CD4-positive, alpha-beta T cell treated with Interleukin-1 beta for 1 hour (primary cell): ENCODE results near the gene BBX.

Experiments
- DNase-seq, 2 donors: peaks; one replicate each; pipeline ENCODE4 v3.0.0-alpha.2; 2020 to 2022

The BBX gene

DNA sequence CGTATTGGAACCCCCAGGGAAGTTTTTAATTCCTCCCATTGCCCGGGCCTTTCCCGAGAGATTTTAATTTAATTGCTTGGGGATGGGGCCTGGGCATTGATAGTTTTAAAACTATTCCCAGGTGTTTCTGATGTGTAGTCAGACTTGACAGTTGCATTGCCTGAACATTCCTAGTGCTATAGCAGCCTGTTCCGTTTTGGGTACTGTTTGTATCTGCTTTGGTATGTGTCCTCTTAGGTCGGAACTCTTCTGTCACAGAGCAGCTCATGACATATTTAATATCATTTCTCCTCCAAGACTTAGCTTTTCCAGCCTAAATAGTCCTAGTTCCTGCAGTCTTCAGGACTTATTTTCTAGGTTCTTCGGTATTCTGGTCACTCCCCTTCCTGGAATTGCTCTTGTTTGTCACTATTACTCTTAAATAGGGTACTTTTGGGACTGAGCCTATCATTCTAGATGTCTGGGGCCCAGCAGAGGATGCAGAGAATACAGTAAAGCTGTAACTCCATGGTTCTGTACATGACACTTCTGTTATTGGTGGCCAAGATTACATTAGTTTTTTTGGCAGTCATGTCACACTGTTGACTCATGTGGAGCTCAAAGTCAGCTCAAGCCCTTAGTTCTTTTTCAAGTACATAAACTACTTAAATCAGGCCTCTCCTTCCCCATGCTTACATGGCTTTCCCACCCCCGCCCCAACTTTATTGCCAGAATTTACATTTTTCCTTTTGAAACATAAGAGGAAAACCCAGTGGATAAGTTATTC is 81.5 kb downstream of the BBX start:
- DNase-seq = no peak

DNA sequence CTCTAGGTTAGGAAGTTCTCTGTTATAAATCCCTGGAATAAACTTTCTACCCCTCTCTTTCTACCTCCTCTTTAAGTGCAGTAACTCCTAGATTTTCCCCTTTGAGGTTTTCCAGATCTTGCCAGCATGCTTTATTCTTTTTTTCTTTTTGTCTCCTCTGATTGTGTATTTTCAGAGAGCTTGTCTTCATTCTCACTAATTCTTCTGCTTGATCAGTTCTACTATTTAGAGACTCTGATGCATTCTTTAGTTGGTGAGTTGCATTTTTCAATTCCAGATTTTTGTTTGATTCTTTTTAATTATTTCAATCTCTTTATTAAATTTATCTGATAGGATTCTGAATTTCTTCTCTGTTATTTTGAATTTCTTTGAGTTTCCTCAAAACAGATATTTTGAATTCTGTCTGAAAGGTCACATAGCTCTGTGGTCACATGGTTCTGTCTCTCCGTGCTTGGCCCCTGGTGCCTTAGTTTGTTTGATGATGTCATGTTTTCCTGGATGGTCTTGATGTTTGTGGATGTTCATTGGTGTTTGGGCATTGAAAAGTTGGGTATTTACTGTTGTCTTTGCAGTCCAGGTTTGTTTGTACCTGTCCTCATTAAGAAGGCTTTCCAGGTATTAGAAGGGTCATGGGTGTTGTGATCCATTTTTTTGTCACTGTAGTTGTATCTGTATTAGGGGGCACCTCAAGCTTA is 89.2 kb downstream of the BBX start:
- DNase-seq = no peak

DNA sequence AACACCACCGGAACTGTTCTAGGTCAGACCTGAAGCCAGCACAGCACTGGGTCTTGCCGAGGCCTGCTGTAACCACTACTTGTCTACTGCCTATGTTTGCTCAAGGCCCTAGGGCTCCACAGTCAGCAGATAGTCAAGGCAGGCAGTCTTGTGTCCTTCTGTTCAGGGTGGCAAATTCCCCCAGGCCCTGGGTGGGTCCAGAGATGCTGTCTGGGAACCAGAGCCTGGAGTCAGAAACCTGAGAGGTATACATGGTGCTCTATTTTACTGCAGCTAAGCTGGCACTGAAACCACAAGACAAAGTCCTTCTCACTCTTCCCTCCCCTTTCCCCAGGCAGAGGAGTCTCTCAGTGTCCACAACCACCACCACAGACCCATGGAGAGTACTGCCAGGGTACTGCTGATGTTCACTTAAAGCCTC is 89.9 kb downstream of the BBX start:
- no peak for DNase-seq

DNA sequence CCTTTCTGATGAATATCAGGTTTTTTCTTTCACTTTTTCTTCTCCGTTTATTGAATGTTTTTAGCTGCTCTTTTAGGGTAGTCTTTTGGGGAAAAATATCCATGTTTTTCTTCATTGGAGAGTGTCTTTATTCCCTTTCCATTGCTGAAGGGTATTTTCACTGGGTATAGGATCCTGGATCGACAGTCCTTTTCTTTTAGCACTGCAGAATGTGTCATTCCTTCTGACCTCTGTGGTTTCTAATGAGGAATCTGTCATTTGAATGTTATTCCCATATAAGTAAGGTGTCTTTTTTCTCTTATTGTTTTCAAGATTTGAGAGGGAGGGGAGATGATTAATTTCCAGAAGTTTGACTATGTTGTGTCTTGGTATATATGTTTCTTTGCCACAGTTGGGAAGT is 96.8 kb downstream of the BBX start:
- DNase-seq = no peak

DNA sequence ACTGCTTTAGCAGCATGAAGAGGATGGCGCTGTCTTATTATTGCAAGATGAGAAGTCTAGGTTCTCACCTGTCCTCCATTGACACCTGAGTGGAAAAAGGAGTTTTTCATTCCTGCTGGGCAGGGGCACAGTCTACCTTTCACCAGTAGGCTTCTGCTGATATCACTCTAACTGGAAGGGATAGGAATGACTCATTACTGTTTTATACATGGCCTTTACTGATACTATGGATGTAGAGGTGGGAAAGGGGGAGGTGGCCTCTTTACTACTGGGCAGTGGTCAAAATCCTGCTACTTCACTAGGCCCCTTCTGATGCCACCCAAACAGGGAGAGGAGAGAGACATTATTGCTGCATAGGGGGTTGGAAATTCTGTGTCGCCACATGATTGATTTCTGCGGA is 97.8 kb downstream of the BBX start:
- no peak for DNase-seq

GRCh38 chr3:107621465-107621864 is 98.7 kb downstream of the BBX start:
- DNase-seq = no peak

DNA sequence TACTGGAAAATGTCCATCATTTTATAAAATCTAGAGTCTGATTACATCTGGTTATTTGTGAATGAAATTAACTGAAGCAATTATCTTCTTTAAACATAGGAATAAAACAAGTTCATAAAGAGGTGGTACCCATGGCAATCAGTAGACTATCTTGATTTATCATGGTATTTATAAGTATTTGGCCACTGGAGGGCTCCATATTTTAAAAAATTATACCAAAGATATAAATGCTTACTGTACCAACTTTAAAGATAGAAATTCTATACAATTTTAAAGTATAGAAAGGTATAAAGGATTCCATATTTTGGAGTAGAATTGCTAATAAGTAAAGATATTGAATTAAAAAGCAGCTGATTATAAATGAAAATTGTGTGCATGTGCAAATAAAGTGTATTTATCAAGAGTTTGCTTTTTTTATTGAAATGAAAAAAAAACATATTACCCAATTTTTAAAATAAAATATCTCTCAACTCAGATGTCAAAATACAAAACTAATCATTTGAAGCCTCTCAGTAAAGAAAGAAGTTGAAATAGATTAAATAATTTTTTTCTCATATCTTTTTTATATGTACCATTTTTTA is 105.3 kb downstream of the BBX start:
- DNase-seq = no peak

DNA sequence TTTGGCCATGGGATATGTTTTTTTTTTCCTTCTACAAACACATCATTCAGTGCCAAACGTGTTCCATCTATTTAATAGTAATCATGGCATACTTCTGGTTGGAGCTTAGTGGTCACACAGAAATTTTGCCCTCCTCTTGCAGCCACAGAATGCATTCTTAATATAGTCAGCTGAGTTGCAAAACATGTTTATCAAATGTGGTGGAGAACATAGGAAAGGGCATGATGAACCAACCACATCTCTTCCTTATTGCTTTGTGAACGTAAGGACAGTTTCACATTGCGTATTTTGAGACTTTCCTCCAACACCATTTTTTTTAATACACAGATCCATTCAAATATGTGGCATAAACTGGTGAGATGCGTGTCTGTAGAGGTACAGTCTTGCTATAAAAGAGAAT is 106.8 kb downstream of the BBX start:
- no peak for DNase-seq

DNA sequence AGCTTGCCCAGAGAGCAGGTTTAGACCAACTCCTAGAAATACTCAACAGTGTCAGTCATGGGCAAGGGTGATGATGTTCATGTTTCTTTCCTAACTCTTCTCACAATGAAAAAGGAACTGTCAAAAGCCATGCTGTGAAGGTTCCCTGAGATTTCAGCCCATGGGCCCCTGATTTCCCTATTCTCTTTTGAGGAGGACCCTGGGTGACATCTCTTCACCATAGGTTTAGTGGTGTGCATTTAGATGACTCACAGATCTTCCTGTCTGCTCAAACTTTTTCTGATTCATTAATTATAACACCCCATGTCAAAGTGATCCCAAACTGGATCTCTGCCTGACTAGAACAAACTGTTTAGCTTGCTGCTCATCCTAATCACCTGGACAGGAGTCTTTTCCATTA is 108.0 kb downstream of the BBX start:
- peak in 1 of 2 donors; percentile 6 for DNase-seq

DNA sequence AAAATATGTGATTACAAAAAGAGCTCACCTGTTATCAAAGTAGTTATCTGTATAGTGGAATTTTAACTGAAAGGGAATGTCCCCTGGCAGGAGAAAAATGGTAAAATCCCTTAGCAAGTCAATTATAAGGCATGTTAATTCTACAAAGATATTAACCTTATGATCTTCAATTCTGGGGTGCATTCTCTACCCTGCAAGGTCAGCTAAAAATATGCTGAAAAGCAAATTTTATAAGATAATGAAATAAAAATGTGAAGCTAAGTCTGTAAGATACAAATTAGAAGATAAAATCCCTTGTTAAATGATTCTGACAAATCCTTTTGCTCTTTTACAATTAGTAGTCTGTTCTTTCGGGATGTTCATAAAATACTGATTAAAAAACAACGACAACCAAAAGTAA is 109.8 kb downstream of the BBX start:
- DNase-seq = no peak

DNA sequence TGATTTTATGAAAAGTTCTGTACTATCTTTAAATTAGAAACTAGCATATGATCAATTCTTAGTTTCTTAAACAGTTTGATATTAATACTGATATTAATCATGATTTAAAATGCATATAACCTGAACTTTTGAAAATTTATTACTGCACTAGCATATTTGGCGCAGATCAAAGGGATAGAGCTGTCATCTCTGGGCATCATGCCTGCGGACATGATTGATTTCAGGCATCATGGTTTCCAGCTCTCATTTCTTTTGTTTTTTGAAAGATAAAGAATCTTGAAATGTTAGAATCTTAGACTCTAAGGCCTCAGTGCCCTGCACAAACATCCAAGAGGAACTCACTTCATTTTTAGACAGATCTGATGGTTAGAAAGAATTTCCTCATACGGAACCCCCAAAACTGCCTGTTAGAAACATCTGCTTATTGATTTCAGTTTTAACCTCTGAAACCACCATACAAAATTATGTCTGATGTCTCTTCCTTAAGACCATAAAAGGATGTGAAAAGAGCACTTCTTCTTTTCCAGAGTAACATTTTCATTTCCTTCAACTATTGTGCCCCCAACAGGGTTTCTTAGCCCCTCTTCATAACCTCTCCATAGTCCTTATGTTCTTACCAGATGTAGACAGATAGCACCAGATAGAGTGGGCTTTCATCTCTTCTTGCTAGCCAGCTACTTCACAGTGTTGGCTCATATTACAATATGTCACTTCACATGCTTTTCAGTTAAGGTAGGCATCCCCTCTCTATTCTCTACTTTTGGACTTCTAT is 110.8 kb downstream of the BBX start:
- DNase-seq = no peak

DNA sequence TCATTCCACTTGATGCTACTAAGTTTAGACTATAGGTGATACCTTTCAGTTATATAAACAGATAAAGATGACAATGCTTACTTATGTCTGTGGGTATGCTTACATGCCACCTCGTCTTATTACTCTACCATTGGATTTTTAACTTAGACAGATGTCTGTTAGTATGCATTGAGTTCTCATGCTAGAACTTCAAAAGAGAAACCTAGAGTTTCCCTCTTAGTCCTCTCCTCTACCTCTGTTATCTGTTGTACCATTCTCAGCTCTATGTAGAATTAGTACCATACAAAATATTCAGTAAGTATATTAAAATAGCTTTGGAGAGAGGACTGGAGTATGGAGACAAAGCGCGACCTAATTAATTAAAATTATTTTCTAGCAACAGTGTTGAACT is 111.3 kb downstream of the BBX start:
- DNase-seq = no peak

DNA sequence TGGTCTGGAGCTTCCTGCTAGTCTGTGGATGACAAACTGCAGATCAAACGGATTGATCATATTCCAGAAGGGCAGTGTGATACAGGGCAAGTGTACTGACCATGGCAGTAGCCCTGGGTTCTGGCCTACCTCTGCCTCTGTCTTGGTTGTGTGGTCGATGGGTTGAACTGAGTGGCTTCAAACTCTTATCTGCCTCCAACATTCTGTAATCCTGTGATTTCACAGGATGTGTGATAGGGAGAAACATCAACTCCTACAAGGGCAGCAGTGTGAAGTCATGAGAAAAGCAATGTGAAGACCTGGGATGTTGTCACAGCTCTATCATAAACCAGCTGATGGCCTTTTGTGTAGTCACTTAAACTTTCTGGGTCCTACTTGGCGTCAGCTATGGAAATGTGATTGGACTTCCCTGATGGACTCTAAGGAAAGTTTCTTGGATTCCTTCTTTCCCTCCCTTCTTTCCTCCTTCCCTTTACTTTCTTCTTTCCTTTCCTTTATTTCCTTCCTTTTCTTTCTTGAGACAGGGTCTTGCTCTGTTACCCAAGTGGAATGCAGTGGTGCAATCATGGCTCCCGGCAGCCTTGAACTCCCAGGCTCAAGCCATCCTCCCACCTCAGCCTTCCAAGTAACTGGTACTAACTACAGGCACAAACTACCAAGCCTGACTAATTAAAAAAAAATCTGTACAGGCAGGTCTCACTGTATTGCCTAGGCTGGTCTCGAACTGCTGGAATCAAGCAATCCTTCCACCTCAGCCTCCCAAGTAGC is 114.8 kb downstream of the BBX start:
- no peak for DNase-seq

DNA sequence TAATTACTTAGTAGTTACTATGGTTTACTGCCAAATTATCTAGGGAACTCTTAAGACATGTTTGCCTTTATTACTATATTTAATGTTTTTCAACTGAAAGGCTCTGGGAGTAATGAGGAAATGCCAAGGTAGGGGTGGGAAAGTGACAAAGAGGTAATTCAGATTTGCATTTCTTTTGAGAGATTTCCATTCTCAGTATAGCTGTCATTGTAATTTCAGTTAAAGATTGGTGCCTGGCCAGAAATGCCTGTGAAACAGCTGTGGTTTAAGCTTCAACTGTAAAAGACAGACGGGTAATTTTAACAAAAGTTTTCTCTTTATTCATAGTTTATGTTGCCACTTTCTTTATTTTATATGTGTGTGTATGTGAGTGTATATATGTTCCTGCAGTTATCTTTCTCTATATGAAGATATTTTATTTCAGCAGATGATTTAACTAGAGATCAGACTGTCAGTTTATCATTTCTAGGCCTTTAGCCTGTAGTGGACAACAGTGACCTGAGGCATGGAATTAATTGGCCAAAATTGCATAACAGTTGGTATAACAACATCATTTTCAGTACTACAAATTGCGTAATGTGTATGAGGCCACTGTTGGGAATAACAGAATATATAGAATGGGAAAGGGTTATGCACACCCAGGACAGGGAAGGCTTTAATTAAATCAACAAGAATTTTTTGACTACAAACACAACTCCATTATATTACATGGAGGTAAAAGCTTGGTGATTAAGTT is 119.0 kb downstream of the BBX start:
- DNase-seq = no peak

DNA sequence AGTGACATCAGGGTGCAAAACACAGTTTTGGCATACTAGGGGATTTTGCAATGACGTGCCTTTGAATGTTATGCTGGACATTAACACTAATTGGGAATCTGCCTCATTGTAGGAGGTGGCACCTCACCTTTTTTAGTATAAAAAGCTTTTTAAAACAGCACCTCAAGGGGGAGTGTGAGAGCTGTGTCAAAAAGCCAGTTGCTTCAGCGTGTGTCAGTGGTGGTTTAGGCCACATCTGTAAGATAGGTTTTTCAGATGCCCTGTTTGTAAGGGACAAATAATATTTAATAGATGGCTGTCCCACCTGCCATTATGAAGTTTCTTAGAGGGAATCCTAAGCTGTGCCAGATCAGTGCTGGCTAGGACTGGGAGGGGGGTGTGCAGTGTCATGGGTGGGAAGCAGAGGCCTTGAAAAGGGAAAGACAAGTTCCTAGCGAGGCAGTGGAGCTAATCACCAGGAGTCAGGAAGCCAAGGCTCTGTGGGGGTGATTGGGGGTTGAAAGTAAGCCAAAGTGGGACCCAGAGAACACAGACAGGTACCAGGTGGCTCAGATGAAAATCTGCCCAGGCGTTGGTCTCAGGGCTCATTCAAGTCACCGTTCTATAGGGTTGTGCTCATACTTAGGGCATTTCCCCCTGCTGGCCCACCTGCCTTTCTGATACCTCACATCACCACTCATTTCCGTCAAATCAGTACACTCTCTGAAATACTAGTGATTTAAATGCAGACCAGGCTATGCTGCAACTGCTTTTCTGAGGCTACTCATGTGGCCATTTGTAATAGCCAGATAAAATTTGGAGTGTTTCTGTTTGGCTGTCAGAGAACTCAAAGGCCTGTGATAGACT is 120.5 kb downstream of the BBX start:
- no peak for DNase-seq

DNA sequence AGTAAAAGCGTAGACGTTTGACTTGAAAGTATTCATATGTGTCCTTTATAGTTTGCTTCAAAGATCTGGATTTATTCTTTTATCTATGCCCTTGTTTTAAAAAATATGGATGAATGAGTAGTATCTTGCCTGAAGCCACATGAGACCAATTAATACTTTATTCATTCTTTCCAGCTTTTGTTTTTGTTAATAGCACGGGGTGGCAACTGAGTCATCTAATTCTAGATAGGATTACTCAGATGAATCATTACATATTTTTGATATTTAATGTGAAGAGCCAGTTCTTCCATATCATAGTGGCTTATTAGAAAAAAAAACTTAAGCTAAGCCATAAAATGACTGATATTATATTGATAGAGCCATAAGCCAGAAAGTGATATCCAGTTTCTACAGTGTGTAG is 121.9 kb downstream of the BBX start:
- no peak for DNase-seq

GRCh38 chr3:107650788-107651187 is 128.0 kb downstream of the BBX start:
- DNase-seq = no peak

DNA sequence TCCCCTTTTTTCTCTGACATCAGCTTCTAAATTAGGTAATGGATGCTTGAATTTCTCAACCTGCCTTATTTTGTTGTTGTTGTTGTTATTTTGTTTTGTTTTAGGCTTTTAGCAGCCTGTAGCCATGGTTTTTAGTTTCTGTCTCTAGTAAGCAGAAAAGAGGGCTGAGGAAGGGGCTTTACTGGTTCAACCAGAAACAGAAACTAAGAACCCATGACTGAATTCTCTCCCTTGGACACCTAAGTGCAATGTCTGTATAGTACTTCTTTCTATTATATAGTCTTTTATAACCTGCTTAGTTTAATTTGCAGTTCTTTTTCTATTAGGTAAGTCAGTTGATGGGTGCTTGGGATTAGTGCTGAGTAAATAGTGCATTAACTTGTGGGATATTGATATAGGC is 129.0 kb downstream of the BBX start:
- DNase-seq = no peak

GRCh38 chr3:107654218-107654617 is 131.5 kb downstream of the BBX start:
- DNase-seq = no peak

DNA sequence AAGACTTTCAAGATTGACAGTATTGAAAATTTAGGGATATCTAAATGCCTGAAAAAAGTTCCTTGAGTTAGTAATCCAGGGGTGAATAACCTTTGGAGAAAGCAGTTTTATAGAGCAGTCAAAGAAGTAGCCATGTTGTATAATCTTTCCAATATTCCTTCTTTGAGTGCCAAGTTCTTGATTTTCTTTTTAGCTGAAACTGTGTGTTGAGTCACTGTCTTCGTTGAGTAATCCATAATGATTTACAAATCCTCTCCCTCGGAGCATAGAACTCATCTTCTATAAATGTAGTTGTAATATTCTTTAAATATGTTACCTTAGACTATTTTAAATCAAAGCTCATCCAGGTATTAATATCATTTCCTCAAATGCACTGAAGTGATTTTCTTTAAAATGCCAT is 135.2 kb downstream of the BBX start:
- DNase-seq = no peak
